Measurements from ENCODE around the gene ADH5. TPM values are rescaled to one million over a fixed set of nuclear protein-coding genes. Genes with fewer than 3 reads are reported as not detected.
A peak's percentile ranks its signal among the peaks of the same experiment; 100 is the strongest.

ADH5 gene
- total RNA-seq, 2 experiments from 2014 or later, result 50.0 to 88.6 TPM

- peaks cover 22% of the 10 kb centered on the region for H3K79me2 ChIP-seq (ENCODE audit: insufficient read depth, low read depth, low read length)
- H2AFZ ChIP-seq (ENCODE audit: low read length), result no peak overlapping the region
- ChIA-PET POLR2A (interaction anchor here (0.7 to 0.8 kb wide), 2 partner anchors 12 to 934 kb away, joined by 3 to 4 read pairs; no protein-coding TSS in a partner anchor), CTCF (ENCODE audit: unreplicated experiment) (no interaction called here)
- H3K4me2 ChIP-seq (ENCODE audit: low read length), result peak overlapping the region; percentile 17; the same call in 1 of the 2 replicates
- no peaks in the 10 kb centered on the region for H3K36me3 ChIP-seq (ENCODE audit: insufficient read depth, low read length)
- TF ChIP-seq CTCF (conservative IDR thresholded peaks at IDR 0.05; ENCODE audit: low read length) (no peak), EZH2phosphoT487 (IDR thresholded peaks at IDR 0.05; ENCODE audit: borderline replicate concordance, low read depth, low read length) (no peak)
- no peak overlapping the region for H3K27ac ChIP-seq (ENCODE audit: low read depth, low read length, poor library complexity, severe bottlenecking)
- intact Hi-C loops (cut with micrococcal nuclease; ENCODE audit: unreplicated experiment), result no loop called here
- no peak for DNase-seq (ENCODE audit: low spot score)
- H3K4me3 ChIP-seq (ENCODE audit: low read depth, low read length, poor library complexity, severe bottlenecking), result no peak overlapping the region
- no peaks in the 10 kb centered on the region for H3K9me2 ChIP-seq (ENCODE audit: insufficient read depth, low read length)
- BruUV-seq (replicated peaks), result no TSS peak
- H3K9me3 ChIP-seq (ENCODE audit: low read length), result no peaks in the 10 kb centered on the region
- H4K20me1 ChIP-seq (ENCODE audit: insufficient read depth, low read length), result no peaks in the 10 kb centered on the region
- H3K4me1 ChIP-seq (ENCODE audit: insufficient read depth, low read length, poor library complexity, severe bottlenecking), result peaks cover 23% of the 10 kb centered on the region
Observed at GRCh38 chr4:99091216-99091575, 2.6 kb upstream of the ADH5 start.

GRCh38 chr4:99090481-99091215, 2.1 kb upstream of the ADH5 start:
- Histone ChIP-seq H2AFZ (ENCODE audit: low read length) (no peak overlapping the region), H3K79me2 (ENCODE audit: insufficient read depth, low read depth, low read length) (peaks cover 26% of the 10 kb centered on the region), H3K9me3 (ENCODE audit: low read length) (no peaks in the 10 kb centered on the region), H3K4me1 (ENCODE audit: insufficient read depth, low read length, poor library complexity, severe bottlenecking) (peaks cover 23% of the 10 kb centered on the region), H3K4me3 (ENCODE audit: low read depth, low read length, poor library complexity, severe bottlenecking) (no peak overlapping the region), H3K9me2 (ENCODE audit: insufficient read depth, low read length) (no peaks in the 10 kb centered on the region), H4K20me1 (ENCODE audit: insufficient read depth, low read length) (no peaks in the 10 kb centered on the region), H3K36me3 (ENCODE audit: insufficient read depth, low read length) (no peaks in the 10 kb centered on the region), H3K27ac (ENCODE audit: low read depth, low read length, poor library complexity, severe bottlenecking) (no peak overlapping the region), H3K4me2 (ENCODE audit: low read length) (peak overlapping the region; percentile 17; the same call in 1 of the 2 replicates)
- POLR2A ChIA-PET, result interaction anchor here (0.7 to 0.8 kb wide), 2 partner anchors 11 to 935 kb away, joined by 3 to 4 read pairs; no protein-coding TSS in a partner anchor
- CTCF ChIA-PET (ENCODE audit: unreplicated experiment), result no interaction called here
- BruUV-seq (replicated peaks), result no TSS peak
- no peak for TF ChIP-seq CTCF (conservative IDR thresholded peaks at IDR 0.05; ENCODE audit: low read length)
- no peak for TF ChIP-seq EZH2phosphoT487 (IDR thresholded peaks at IDR 0.05; ENCODE audit: borderline replicate concordance, low read depth, low read length)
- no peak for DNase-seq (ENCODE audit: low spot score)
- intact Hi-C loops (cut with micrococcal nuclease; ENCODE audit: unreplicated experiment), result no loop called here

- intact Hi-C loops (cut with micrococcal nuclease; ENCODE audit: unreplicated experiment), result loop anchor here (1.0 to 10.0 kb wide), 6 partner anchors 93 to 943 kb away; partner anchors contain the start of genes EIF4E, H2AZ1, METAP1 and RAP1GDS1
- Histone ChIP-seq H2AFZ (ENCODE audit: low read length) (peak overlapping the region; percentile 74; the same call in 1 of the 2 replicates), H3K9me2 (ENCODE audit: insufficient read depth, low read length) (no peaks in the 10 kb centered on the region), H3K9me3 (ENCODE audit: low read length) (no peaks in the 10 kb centered on the region), H3K79me2 (ENCODE audit: insufficient read depth, low read depth, low read length) (peaks cover 34% of the 10 kb centered on the region), H3K36me3 (ENCODE audit: insufficient read depth, low read length) (peaks cover 25% of the 10 kb centered on the region), H3K4me1 (ENCODE audit: insufficient read depth, low read length, poor library complexity, severe bottlenecking) (peaks cover 23% of the 10 kb centered on the region), H3K27ac (ENCODE audit: low read depth, low read length, poor library complexity, severe bottlenecking) (peak overlapping the region; percentile 50), H3K4me2 (ENCODE audit: low read length) (peak overlapping the region; percentile 72), H3K4me3 (ENCODE audit: low read depth, low read length, poor library complexity, severe bottlenecking) (peak overlapping the region; percentile 75), H4K20me1 (ENCODE audit: insufficient read depth, low read length) (no peaks in the 10 kb centered on the region)
- DNase-seq (ENCODE audit: low spot score), result peak; percentile 52
- TSS peak; percentile 75 for BruUV-seq (replicated peaks)
- CTCF ChIA-PET (ENCODE audit: unreplicated experiment), result interaction anchor here (0.6 to 0.8 kb wide), 2 partner anchors 93 to 851 kb away, joined by 3 to 6 read pairs; partner anchors contain the start of gene METAP1
- POLR2A ChIA-PET, result interaction anchor here (0.6 to 2.5 kb wide), 17 partner anchors 8 to 862 kb away, joined by 3 to 20 read pairs (median 4); partner anchors contain the start of genes DAPP1, H2AZ1 and METAP1
- TF ChIP-seq CTCF (conservative IDR thresholded peaks at IDR 0.05; ENCODE audit: low read length) (no peak), EZH2phosphoT487 (IDR thresholded peaks at IDR 0.05; ENCODE audit: borderline replicate concordance, low read depth, low read length) (no peak)
Observed at GRCh38 chr4:99088023-99088449, 552 bp downstream of the ADH5 start.
